HFF-Myc (cell line): ENCODE data around the gene IL1RAPL1.

Experiments used
- DNase-seq: peaks from one replicate; pipeline ENCODE4 v3.0.0-alpha.2; 2011; ENCODE audit warnings: low read depth; ENCODE audit errors: extremely low read depth
- H3K4me3 ChIP-seq: replicated peaks from 2 replicates; pipeline ENCODE4 v1.5.1; 2011; ENCODE audit warnings: low read depth, mild to moderate bottlenecking, control low read depth, low read length
- CTCF ChIP-seq: IDR thresholded peaks from 2 replicates; pipeline ENCODE4 v1.5.1; 2012; ENCODE audit warnings: mild to moderate bottlenecking, low read depth, low read length, control low read depth; ENCODE audit errors: missing control alignments

IL1RAPL1 gene

GRCh38 chrX:28850955-28851354 is 263.7 kb downstream of the IL1RAPL1 start:
- no peak for DNase-seq
- H3K4me3 ChIP-seq = no peak overlapping the region
- TF ChIP-seq CTCF = no peak

- no peak for TF ChIP-seq CTCF
- DNase-seq = no peak
- no peak overlapping the region for H3K4me3 ChIP-seq
Observed at GRCh38 chrX:28851871-28852270, 264.6 kb downstream of the IL1RAPL1 start.

- no peak for TF ChIP-seq CTCF
- DNase-seq = no peak
Observed at GRCh38 chrX:28854637-28855036, 267.4 kb downstream of the IL1RAPL1 start.

GRCh38 chrX:28876408-28876807 is 289.2 kb downstream of the IL1RAPL1 start:
- H3K4me3 ChIP-seq = no peak overlapping the region
- TF ChIP-seq CTCF = no peak
- DNase-seq = no peak

More at GRCh38 chrX:28854637-28855036, 267.4 kb downstream of the IL1RAPL1 start:
- no peak overlapping the region for H3K4me3 ChIP-seq

GRCh38 chrX:28876901-28877300 is 289.7 kb downstream of the IL1RAPL1 start:
- H3K4me3 ChIP-seq = no peak overlapping the region
- no peak for DNase-seq
- no peak for TF ChIP-seq CTCF

- TF ChIP-seq CTCF = no peak
- no peak for DNase-seq
- H3K4me3 ChIP-seq = no peak overlapping the region
Observed at GRCh38 chrX:28880136-28880535, 292.9 kb downstream of the IL1RAPL1 start.

GRCh38 chrX:28884823-28885222 is 297.6 kb downstream of the IL1RAPL1 start:
- DNase-seq = no peak
- H3K4me3 ChIP-seq = no peak overlapping the region
- no peak for TF ChIP-seq CTCF
